NB4 (cell line): ENCODE measurements around the gene LITAF.
"Not testable (repeated sequence)": the region's sequence is repeated elsewhere in the genome, so short reads cannot be mapped to it uniquely, and the experiment has no call there.

Experiments
- DNase-seq: peaks from one replicate; pipeline ENCODE4 v3.0.0; 2010; ENCODE audit warnings: low read depth
- H3K4me3 ChIP-seq: one replicate; pipeline ENCODE4 v1.5.1; 2011; ENCODE audit warnings: mild to moderate bottlenecking, low read depth, low read length, moderate library complexity
- MYC ChIP-seq: IDR thresholded peaks from 2 replicates; pipeline ENCODE4 v1.6.1; 2011; ENCODE audit warnings: low read depth, low read length
- POLR2A ChIP-seq: IDR thresholded peaks from 2 replicates; pipeline ENCODE4 v1.6.1; 2011; ENCODE audit warnings: mild to moderate bottlenecking; ENCODE audit not compliant: insufficient read length; ENCODE audit errors: extremely low read depth
- TF ChIP-seq, protein P1 (sequence below): IDR thresholded peaks from one replicate; pipeline ENCODE4 v1.5.1; 2012; ENCODE audit warnings: low read depth, low read length
- TF ChIP-seq, protein P2 (sequence below): IDR thresholded peaks from 2 replicates; pipeline ENCODE4 v1.6.1; 2011; ENCODE audit warnings: low read depth, low read length

LITAF gene

DNA sequence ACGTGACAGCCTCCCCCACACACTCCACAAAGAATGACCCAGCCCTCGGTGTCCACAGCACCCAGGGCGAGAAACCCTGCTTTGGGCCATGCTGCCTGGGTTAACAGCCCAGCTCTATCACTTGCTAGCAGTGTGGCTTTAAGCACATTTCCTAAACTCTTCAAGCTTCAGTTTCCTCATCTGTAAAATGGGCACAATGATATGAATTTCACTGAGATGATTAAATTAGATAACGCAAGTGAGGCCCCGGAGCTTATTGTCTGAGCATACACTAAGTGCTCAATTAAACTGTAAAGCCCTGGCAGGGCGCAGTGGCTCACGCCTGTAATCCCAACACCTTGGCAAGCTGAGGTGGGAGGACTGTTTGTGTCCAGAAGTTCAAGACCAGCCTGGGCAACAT is 79.4 kb downstream of the LITAF start:
- no peak overlapping the region for H3K4me3 ChIP-seq
- no peak for DNase-seq
- no peak for TF ChIP-seq POLR2A
- no peak for TF ChIP-seq MYC
- TF ChIP-seq, protein P1, sequence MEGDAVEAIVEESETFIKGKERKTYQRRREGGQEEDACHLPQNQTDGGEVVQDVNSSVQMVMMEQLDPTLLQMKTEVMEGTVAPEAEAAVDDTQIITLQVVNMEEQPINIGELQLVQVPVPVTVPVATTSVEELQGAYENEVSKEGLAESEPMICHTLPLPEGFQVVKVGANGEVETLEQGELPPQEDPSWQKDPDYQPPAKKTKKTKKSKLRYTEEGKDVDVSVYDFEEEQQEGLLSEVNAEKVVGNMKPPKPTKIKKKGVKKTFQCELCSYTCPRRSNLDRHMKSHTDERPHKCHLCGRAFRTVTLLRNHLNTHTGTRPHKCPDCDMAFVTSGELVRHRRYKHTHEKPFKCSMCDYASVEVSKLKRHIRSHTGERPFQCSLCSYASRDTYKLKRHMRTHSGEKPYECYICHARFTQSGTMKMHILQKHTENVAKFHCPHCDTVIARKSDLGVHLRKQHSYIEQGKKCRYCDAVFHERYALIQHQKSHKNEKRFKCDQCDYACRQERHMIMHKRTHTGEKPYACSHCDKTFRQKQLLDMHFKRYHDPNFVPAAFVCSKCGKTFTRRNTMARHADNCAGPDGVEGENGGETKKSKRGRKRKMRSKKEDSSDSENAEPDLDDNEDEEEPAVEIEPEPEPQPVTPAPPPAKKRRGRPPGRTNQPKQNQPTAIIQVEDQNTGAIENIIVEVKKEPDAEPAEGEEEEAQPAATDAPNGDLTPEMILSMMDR, result no peak
- TF ChIP-seq, protein P2, sequence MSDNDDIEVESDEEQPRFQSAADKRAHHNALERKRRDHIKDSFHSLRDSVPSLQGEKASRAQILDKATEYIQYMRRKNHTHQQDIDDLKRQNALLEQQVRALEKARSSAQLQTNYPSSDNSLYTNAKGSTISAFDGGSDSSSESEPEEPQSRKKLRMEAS, result no peak

DNA sequence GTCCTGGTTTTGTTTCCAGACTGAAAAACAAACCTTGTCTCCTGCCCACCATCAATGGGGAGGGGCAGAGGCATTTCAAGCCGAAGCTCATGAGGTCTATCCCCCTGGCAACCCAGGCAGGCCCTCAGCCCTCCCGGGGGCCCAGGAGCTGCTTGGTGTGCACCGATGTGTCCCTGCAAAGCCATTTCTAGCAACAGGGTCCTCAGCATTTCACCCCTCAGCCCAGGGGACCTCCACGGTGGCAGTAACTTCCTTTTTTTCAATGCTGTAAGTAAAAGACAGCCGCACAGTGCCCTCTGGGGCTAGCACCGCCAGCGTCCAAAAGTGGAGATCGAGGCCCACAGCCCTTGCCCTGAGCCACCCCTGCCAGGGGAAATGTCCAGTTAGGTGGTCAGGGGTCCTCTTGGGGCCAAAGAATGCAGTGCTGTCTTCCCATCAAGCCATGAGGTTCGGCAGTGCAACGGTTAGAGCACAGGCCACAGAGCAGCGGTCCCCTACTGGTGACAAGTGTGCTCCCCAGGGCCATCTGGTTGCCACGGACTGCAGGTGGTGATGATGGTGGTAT is 79.9 kb downstream of the LITAF start:
- peak; percentile 70 for DNase-seq
- TF ChIP-seq POLR2A (no peak), MYC (no peak)
- TF ChIP-seq, protein P2, result no peak
- TF ChIP-seq, protein P1, result no peak
- no peak overlapping the region for H3K4me3 ChIP-seq

DNA sequence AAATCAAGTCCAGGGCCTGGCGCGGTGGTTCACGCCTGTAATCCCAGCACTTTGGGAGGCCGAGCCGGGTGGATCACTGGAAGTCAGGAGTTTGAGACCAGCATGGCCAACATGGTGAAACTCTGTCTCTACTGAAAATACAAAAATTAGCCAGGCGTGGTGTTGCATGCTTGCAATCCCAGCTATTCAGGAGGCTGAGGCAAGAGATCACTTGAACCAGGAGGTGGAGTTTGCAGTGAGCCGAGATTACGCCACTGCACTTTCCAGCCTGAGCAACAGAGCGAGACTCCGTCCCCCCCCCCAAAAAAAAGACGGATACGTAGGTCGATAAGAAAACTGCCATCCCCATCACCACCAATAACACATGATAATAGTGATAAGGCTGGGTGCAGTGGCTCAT is 82.5 kb downstream of the LITAF start:
- not testable (repeated sequence) for DNase-seq

DNA sequence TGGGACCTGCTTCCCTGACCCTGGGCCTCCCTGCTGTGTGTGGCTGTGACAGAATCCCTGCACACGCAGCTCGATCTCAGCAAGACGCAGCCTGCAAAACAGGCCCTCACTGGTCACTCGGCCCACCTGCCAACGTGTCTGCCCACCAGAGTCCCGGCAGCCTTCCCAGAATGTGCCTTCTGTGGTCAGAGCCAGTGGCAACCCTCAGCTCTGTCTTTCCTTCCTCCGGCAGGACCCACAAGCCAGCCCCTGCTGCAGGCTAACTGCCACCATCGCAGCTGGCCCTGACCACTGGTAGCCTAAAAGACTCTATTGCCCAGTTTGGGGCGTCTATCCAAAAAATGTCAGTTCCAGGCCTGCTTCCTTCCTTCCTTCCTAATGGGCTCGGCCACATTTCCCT is 83.2 kb downstream of the LITAF start:
- no peak overlapping the region for H3K4me3 ChIP-seq
- DNase-seq, result no peak
- TF ChIP-seq, protein P2, result no peak
- TF ChIP-seq MYC (no peak), POLR2A (no peak)
- TF ChIP-seq, protein P1, result no peak

More for the DNA sequence above, 82.5 kb downstream of the LITAF start:
- H3K4me3 ChIP-seq, result not testable (repeated sequence)

DNA sequence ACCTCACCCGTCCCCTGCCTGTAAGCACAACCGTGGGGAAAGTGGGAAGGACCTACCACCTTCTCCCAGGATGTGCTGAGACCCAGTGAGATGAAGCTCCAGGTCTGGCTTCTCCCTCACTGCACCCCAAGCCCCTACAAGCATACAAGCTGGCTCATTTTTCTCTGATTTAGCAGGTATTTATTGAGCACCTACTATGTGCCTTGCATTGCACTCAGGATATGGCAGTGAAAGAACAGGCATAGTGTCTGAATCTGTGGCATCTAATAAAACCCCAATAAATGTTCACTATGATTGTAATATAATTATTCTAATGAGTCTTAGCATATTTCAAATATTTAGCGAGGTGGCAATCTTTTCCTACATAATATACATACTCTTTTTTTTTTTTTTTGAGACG is 84.5 kb downstream of the LITAF start:
- TF ChIP-seq, protein P2, result no peak
- TF ChIP-seq MYC, result no peak
- TF ChIP-seq, protein P1, result no peak
- no peak for TF ChIP-seq POLR2A

DNA sequence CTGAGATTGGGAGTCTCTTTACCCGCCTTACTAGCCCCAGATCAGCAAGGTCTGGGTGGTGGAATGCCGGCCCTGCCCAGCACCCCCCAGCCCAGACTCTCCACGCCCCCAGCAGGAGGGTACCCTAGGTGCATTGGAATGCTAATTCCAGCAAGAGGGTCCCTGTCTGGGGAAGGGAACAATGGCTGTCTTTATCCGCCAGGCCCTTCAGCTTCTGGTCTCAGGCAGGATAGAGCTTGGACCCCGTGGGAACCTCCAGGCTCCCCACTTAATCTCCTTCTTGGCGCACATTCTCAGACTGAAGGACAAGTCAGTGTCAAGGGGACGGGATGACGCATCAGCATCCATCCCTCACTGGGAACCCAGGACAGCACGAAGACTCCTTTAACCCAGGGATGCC is 85.1 kb downstream of the LITAF start:
- no peak for DNase-seq
- TF ChIP-seq POLR2A, result no peak
- TF ChIP-seq, protein P2, result no peak
- TF ChIP-seq, protein P1, result no peak
- no peak for TF ChIP-seq MYC
- no peak overlapping the region for H3K4me3 ChIP-seq

More for the DNA sequence above, 84.5 kb downstream of the LITAF start:
- DNase-seq, result no peak
- H3K4me3 ChIP-seq, result no peak overlapping the region
